ENCODE measurements around the gene XAF1.
"Not testable (repeated sequence)": the region's sequence is repeated elsewhere in the genome, so short reads cannot be mapped to it uniquely, and the experiment has no call there.

The XAF1 gene

GRCh38 chr17:6755731-6756184 lies at the start of gene XAF1:
TSS of gene XAF1 (plus strand) at chr17:6756046. CDS start at chr17:6756079, 33 bp downstream.
- DNase-seq: peak in 5 of 6 experiments; percentile 19 to 65 (median 39)

GRCh38 chr17:6706499-6706898 lies 49.3 kb upstream of the XAF1 start:
- DNase-seq: no peak

- no peak for DNase-seq
Observed at GRCh38 chr17:6706996-6707395, 48.9 kb upstream of the XAF1 start.

GRCh38 chr17:6708357-6708961 lies 47.4 kb upstream of the XAF1 start:
- DNase-seq: no peak

GRCh38 chr17:6710317-6710716 lies 45.5 kb upstream of the XAF1 start:
- no peak for DNase-seq

GRCh38 chr17:6711081-6711674 lies 44.7 kb upstream of the XAF1 start:
- DNase-seq: no peak

GRCh38 chr17:6711681-6712057 lies 44.2 kb upstream of the XAF1 start:
- no peak for DNase-seq

- DNase-seq: no peak
Observed at GRCh38 chr17:6712058-6712853, 43.6 kb upstream of the XAF1 start.

- no peak for DNase-seq
Observed at GRCh38 chr17:6712854-6713129, 43.1 kb upstream of the XAF1 start.

- DNase-seq: no peak
Observed at GRCh38 chr17:6713130-6713917, 42.5 kb upstream of the XAF1 start, which contains the start of gene SLC13A5. TSS of gene SLC13A5 (minus strand) at chr17:6713369. CDS start at chr17:6713333, 36 bp downstream.

GRCh38 chr17:6713918-6714271 lies 42.0 kb upstream of the XAF1 start:
- no peak for DNase-seq

- no peak for DNase-seq
Observed at GRCh38 chr17:6714315-6714874, 41.5 kb upstream of the XAF1 start.

- no peak for DNase-seq
Observed at GRCh38 chr17:6716736-6717135, 39.1 kb upstream of the XAF1 start.

GRCh38 chr17:6721744-6722143 lies 34.1 kb upstream of the XAF1 start:
- no peak for DNase-seq

GRCh38 chr17:6724009-6724408 lies 31.8 kb upstream of the XAF1 start:
- no peak for DNase-seq

- no peak for DNase-seq
Observed at GRCh38 chr17:6729531-6729930, 26.3 kb upstream of the XAF1 start.

- DNase-seq: not testable (repeated sequence)
Observed at GRCh38 chr17:6746665-6747064, 9.2 kb upstream of the XAF1 start.

- DNase-seq: no peak
Observed at GRCh38 chr17:6748617-6749016, 7.2 kb upstream of the XAF1 start.

- DNase-seq: no peak
Observed at GRCh38 chr17:6749519-6749918, 6.3 kb upstream of the XAF1 start.

GRCh38 chr17:6752068-6752909 lies 3.6 kb upstream of the XAF1 start:
- DNase-seq: no peak

GRCh38 chr17:6753006-6753445 lies 2.8 kb upstream of the XAF1 start:
- peak in 5 of 6 experiments; percentile 7 to 33 (median 14) for DNase-seq

- DNase-seq: no peak
Observed at GRCh38 chr17:6753546-6753945, 2.3 kb upstream of the XAF1 start.
